Measurements from ENCODE around the gene SUPT20HL2.

The SUPT20HL2 gene

DNA sequence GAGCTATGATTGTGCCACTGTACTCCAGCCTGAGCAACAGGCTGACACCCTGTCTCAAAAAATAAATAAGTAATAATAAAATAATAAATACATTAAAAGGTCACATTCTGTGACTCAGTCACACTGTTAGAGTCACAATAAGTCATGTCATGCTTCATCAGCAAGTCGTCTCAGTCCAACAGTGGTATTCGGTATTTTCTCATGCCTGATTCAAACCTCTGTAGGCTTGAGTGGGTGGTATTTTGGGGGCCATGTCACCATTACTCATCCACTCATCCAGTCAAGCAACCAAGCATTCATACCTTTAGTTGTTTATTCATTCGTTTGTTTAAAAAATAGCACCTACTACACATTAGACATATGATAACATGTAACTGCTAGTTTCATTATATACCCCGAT is 46.9 kb downstream of the SUPT20HL2 start:
- in situ Hi-C loops (cut with MboI; ENCODE audit: low pct_unique_long_range_greater_than_20kb, low sequenced_read_pairs): no loop called here
- DNase-seq: no peak

DNA sequence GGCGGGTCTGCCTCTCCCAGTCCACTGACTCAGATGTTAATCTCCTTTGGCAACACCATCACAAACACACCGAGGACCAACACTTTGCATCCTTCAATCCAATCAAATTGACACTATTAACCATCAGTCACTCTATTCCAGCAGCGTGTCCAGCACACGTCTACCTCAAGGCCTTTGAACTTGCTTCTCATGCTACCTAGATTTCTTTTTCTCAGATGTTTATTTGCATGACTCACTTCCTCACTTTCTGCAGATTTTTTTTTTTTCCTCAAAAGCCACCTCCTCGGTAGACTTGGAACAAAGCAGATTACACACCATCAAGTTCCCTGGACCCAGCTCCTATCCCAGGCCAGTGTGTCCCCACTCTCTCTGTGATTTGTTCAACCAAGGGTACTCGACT is 49.5 kb downstream of the SUPT20HL2 start:
- in situ Hi-C loops (cut with MboI; ENCODE audit: low pct_unique_long_range_greater_than_20kb, low sequenced_read_pairs): no loop called here
- DNase-seq: no peak

DNA sequence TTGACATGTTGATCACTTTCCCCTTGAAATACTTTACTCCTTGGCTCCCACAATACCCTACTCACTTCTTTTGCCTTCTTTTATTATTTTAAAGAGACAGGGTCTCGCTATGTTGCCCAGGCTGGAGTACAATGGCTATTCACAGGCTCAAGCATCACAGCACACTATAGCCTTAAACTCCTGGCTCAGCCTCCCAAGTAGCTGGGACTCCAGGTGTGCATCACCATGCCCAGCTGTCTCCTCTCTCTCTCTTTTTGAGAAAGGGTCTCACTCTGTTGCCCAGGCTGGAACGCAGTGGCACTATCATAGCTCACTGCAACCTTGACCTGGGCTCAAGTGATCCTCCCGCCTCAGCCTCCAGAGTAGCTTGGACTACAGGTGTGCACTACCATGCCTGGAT is 51.6 kb downstream of the SUPT20HL2 start:
- no peak for DNase-seq
- in situ Hi-C loops (cut with MboI; ENCODE audit: low pct_unique_long_range_greater_than_20kb, low sequenced_read_pairs): no loop called here

Data from KBM-7 (cell line).